Right cardiac atrium (tissue), 5 donors: ENCODE data around the gene SBDS. TPM values are rescaled to one million over a fixed set of nuclear protein-coding genes. Genes with fewer than 3 reads are reported as not detected.

ENCODE experiments used
- polyA plus RNA-seq: library from polyadenylated mRNA; stranded (reverse); fragments of 200-250 nt; gene quantifications from one replicate; pipeline ENCODE4 v1.2.3, GENCODE V29; 2013
- total RNA-seq, 4 donors: library from RNA; stranded (reverse); fragmentation: NEBNext Ultra II Directional; extraction: Animal tissue kit (Norgen Biotek cat#: 25700); gene quantifications; one replicate each; pipeline ENCODE4 v1.2.1, GENCODE V29; 2021
- donor health status: healthy with polysubstance abuse.
- donor health status: DM: no; HTN: yes; CAD: no.
- donor health status: DM: no; HTN: no; CAD: no.
- donor health status: DM: no; HTN: yes; CAD: no; lungs with severe emphysema.
- donor health status: DM: yes; HTN: yes; CAD: no.

Gene SBDS
- total and polyA plus RNA-seq, 5 donors: 170 to 237 (median 204) TPM

Other genes starting within 250 kb of the SBDS start
- gene TMEM248, start 74.4 kb downstream of the SBDS start, total RNA-seq: 10 to 100 TPM; 56.2 to 67.3 (median 60.6) TPM
- 26.9 TPM for gene TMEM248, start 74.4 kb downstream of the SBDS start, polyA plus RNA-seq
- gene TYW1, start 1.2 kb upstream of the SBDS start, total RNA-seq: 10 to 100 TPM; 10.2 to 12.1 (median 11.7) TPM
- gene TYW1, start 1.2 kb upstream of the SBDS start, polyA plus RNA-seq: 7.0 TPM